ENCODE measurements around the gene SCYGR4.
"Not testable (repeated sequence)": the region's sequence is repeated elsewhere in the genome, so short reads cannot be mapped to it uniquely, and the experiment has no call there.

SCYGR4 gene

GRCh38 chr2:227614740-227615139 is 2.6 kb upstream of the SCYGR4 start, which contains the start of gene SCYGR3:
Gene SCYGR3 (minus strand): TSS chr2:227614840. CDS start chr2:227614840, 0 bp downstream.
- DNase-seq, result no peak

GRCh38 chr2:227615181-227615580 is 2.1 kb upstream of the SCYGR4 start:
- no peak for DNase-seq

GRCh38 chr2:227615906-227616305 is 1.4 kb upstream of the SCYGR4 start:
- no peak for DNase-seq

GRCh38 chr2:227616631-227617030 is 667 bp upstream of the SCYGR4 start:
- DNase-seq, result no peak

GRCh38 chr2:227623226-227623625 is 5.9 kb downstream of the SCYGR4 start:
- DNase-seq, result no peak

GRCh38 chr2:227625420-227625819 is 8.1 kb downstream of the SCYGR4 start:
- no peak for DNase-seq

- DNase-seq, result no peak
Observed at GRCh38 chr2:227626580-227627151, 9.4 kb downstream of the SCYGR4 start.

- DNase-seq, result no peak
Observed at GRCh38 chr2:227627769-227628168, 10.5 kb downstream of the SCYGR4 start.

GRCh38 chr2:227629435-227629834 is 12.1 kb downstream of the SCYGR4 start:
- DNase-seq, result no peak

- no peak for DNase-seq
Observed at GRCh38 chr2:227630322-227630721, 13.0 kb downstream of the SCYGR4 start.

- DNase-seq, result no peak
Observed at GRCh38 chr2:227632827-227633226, 15.5 kb downstream of the SCYGR4 start.

GRCh38 chr2:227634201-227634600 is 16.9 kb downstream of the SCYGR4 start:
- DNase-seq, result no peak

GRCh38 chr2:227642656-227643055 is 25.4 kb downstream of the SCYGR4 start:
- DNase-seq, result no peak

GRCh38 chr2:227643990-227644551 is 26.8 kb downstream of the SCYGR4 start:
- no peak for DNase-seq

GRCh38 chr2:227653419-227653818 is 36.1 kb downstream of the SCYGR4 start:
- DNase-seq, result no peak

- DNase-seq, result no peak
Observed at GRCh38 chr2:227654426-227654825, 37.1 kb downstream of the SCYGR4 start.

- DNase-seq, result no peak
Observed at GRCh38 chr2:227655454-227655853, 38.2 kb downstream of the SCYGR4 start.

- DNase-seq, result no peak
Observed at GRCh38 chr2:227657199-227657845, 40.0 kb downstream of the SCYGR4 start.

- no peak for DNase-seq
Observed at GRCh38 chr2:227661025-227661649, 43.8 kb downstream of the SCYGR4 start.

- no peak for DNase-seq
Observed at GRCh38 chr2:227661827-227662226, 44.5 kb downstream of the SCYGR4 start.

GRCh38 chr2:227665189-227665940 is 48.1 kb downstream of the SCYGR4 start:
- no peak for DNase-seq

- not testable (repeated sequence) for DNase-seq
Observed at GRCh38 chr2:227666631-227667170, 49.4 kb downstream of the SCYGR4 start, which contains the start of gene SCYGR5. Gene SCYGR5 (plus strand): TSS chr2:227666804. CDS start chr2:227666804, 0 bp downstream.

All from activated CD4-positive, CD25-positive, alpha-beta regulatory T cell treated with anti-CD3 and anti-CD28 coated beads, Interleukin-2, amount 50 U/mL, for 72 hours (primary cell).